ENCODE results near the gene DKC1.
"Not testable (repeated sequence)": the region's sequence is repeated elsewhere in the genome, so short reads cannot be mapped to it uniquely, and the experiment has no call there.

Gene DKC1

GRCh38 chrX:154813801-154814200 lies 51.1 kb downstream of the DKC1 start:
- no peak overlapping the region for H3K9ac ChIP-seq (ENCODE audit: low read length)
- H3K27ac ChIP-seq (ENCODE audit: low read depth, low read length) = no peak overlapping the region
- H3K4me1 ChIP-seq (ENCODE audit: insufficient read depth, low read length) = no peaks in the 10 kb centered on the region
- H3K27me3 ChIP-seq (ENCODE audit: control insufficient read depth in 1 of 2, insufficient read depth in 2 of 2, low read length in 2 of 2) = no peaks in the 10 kb centered on the region
- H3K4me3 ChIP-seq (ENCODE audit: low read depth in 1 of 2, low read length in 2 of 2) = no peak overlapping the region
- H3K36me3 ChIP-seq (ENCODE audit: insufficient read depth, low read length) = no peaks in the 10 kb centered on the region
- H3K9me3 ChIP-seq (ENCODE audit: low read length) = no peaks in the 10 kb centered on the region

DNA sequence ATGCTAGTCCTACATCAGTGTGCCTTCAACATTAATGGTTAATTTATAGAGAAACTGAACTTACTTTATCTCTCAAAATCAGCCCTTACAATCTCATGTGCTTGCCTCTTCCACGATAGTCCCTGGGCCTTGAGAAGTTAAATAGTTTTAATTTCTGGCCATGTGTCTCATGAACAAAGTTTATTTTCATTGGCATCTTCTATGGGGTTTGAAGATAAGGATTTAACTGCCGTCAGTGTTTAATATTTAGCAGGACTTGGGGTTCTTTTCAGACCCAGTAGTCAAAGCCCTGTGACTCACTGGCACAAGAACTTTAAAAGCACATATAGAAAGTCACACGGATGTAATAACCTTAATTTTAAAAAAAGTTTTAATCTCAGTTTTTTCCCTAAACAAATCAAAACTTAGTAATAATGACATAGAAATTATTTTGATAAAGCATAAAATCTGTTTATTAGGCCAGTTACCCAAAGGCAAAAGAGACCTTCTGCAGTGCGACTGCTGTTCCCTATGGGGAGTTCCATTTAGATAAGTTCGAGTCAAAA lies 52.7 kb downstream of the DKC1 start:
- no peaks in the 10 kb centered on the region for H3K27me3 ChIP-seq (ENCODE audit: control insufficient read depth in 1 of 2, insufficient read depth in 2 of 2, low read length in 2 of 2)
- H3K27ac ChIP-seq (ENCODE audit: low read depth, low read length) = no peak overlapping the region

DNA sequence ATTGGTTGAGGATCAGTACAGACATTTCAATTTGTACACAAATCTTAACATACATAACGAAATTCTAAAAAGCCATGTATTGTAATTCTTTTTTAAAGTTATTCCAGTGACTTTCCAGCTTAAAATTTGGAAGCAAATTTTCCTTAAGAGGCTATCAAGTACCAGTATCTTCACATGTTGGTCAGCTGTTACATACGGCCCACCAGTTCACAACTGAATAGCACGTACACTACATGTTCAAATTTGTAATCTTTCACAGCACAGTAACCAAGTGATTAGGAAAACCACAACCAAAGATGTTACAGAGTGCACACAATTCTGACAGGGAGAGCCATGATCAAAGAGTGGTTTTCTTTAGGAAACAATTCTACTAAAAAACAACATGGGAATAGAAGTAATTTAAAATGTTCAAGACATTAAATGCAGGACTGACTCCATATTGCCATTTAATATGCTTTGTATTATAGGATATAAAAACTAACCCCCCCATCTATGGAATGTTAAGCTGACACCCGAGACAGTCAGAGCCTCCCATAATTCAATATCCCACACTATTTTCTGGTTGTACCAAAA lies 53.7 kb downstream of the DKC1 start:
- not testable (repeated sequence) for H3K9ac ChIP-seq (ENCODE audit: low read length); H3K4me1 ChIP-seq (ENCODE audit: insufficient read depth, low read length)

More for the DNA sequence above, 52.7 kb downstream of the DKC1 start:
- Histone ChIP-seq H3K9ac (ENCODE audit: low read length) (no peak overlapping the region), H3K9me3 (ENCODE audit: low read length) (no peaks in the 10 kb centered on the region), H3K4me3 (ENCODE audit: low read depth in 1 of 2, low read length in 2 of 2) (no peak overlapping the region), H3K36me3 (ENCODE audit: insufficient read depth, low read length) (no peaks in the 10 kb centered on the region), H3K4me1 (ENCODE audit: insufficient read depth, low read length) (no peaks in the 10 kb centered on the region)

GRCh38 chrX:154817048-154817618 lies 54.5 kb downstream of the DKC1 start:
- not testable (repeated sequence) for H3K4me3 ChIP-seq (ENCODE audit: low read depth in 1 of 2, low read length in 2 of 2); H3K27ac ChIP-seq (ENCODE audit: low read depth, low read length); H3K9ac ChIP-seq (ENCODE audit: low read length); H3K4me1 ChIP-seq (ENCODE audit: insufficient read depth, low read length); H3K27me3 ChIP-seq (ENCODE audit: control insufficient read depth in 1 of 2, insufficient read depth in 2 of 2, low read length in 2 of 2); H3K36me3 ChIP-seq (ENCODE audit: insufficient read depth, low read length); H3K9me3 ChIP-seq (ENCODE audit: low read length)

More for the DNA sequence above, 53.7 kb downstream of the DKC1 start:
- H3K4me3 ChIP-seq (ENCODE audit: low read depth in 1 of 2, low read length in 2 of 2); H3K36me3 ChIP-seq (ENCODE audit: insufficient read depth, low read length); H3K9me3 ChIP-seq (ENCODE audit: low read length); H3K27me3 ChIP-seq (ENCODE audit: control insufficient read depth in 1 of 2, insufficient read depth in 2 of 2, low read length in 2 of 2); H3K27ac ChIP-seq (ENCODE audit: low read depth, low read length): not testable (repeated sequence)

DNA sequence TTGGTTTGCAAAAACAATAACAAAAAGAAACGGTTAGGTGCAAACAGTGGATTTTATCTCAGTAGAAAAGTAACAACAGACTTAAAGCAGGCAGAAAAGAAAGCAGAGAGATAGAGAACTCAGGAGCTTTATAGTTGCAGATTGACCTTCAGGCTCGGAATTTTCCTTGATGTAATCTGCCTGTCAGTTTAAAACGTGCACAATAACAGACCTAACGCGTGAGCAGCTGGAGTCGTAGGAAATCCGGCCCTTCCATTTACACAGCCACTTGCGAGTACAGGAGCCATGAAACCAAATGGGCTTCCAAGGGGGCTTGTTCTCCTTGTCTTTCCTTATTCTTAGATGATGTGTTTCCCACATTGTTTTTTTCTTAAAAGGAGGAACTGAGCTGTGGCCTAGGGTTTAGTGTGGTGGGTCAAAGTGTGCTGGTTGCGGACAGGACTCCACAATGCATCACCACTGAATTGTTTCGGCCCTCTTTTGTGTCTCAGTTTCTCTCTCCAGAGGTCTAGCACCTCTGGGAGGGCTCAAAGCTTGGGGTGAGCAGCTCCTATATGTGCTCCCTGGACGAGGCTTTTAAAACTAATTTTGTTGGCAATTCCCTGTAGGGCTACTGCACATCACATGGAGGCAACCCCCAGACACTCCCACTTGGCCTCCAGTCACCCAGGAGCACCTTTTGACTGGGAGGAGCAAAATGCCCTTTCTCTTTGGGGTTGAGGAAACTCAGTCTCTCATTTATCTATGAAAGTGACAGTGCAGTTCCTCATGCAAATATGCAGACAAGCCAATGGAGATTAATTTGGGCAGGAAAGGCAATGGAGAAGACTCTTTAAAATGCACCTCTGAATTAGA lies 56.5 kb downstream of the DKC1 start:
- H3K27ac ChIP-seq (ENCODE audit: low read depth, low read length) = no peak overlapping the region

GRCh38 chrX:154819771-154820341 lies 57.2 kb downstream of the DKC1 start:
- no peaks in the 10 kb centered on the region for H3K9me3 ChIP-seq (ENCODE audit: low read length)
- H3K4me3 ChIP-seq (ENCODE audit: low read depth in 1 of 2, low read length in 2 of 2) = no peak overlapping the region
- H3K4me1 ChIP-seq (ENCODE audit: insufficient read depth, low read length) = no peaks in the 10 kb centered on the region
- H3K27me3 ChIP-seq (ENCODE audit: control insufficient read depth in 1 of 2, insufficient read depth in 2 of 2, low read length in 2 of 2) = no peaks in the 10 kb centered on the region
- H3K9ac ChIP-seq (ENCODE audit: low read length) = no peak overlapping the region
- no peaks in the 10 kb centered on the region for H3K36me3 ChIP-seq (ENCODE audit: insufficient read depth, low read length)
- H3K27ac ChIP-seq (ENCODE audit: low read depth, low read length) = no peak overlapping the region

More for the DNA sequence above, 56.5 kb downstream of the DKC1 start:
- Histone ChIP-seq H3K9ac (ENCODE audit: low read length) (no peak overlapping the region), H3K4me3 (ENCODE audit: low read depth in 1 of 2, low read length in 2 of 2) (no peak overlapping the region), H3K9me3 (ENCODE audit: low read length) (no peaks in the 10 kb centered on the region), H3K36me3 (ENCODE audit: insufficient read depth, low read length) (no peaks in the 10 kb centered on the region), H3K27me3 (ENCODE audit: control insufficient read depth in 1 of 2, insufficient read depth in 2 of 2, low read length in 2 of 2) (no peaks in the 10 kb centered on the region), H3K4me1 (ENCODE audit: insufficient read depth, low read length) (no peaks in the 10 kb centered on the region)

GRCh38 chrX:154821523-154821922 lies 58.9 kb downstream of the DKC1 start:
- Histone ChIP-seq H3K4me1 (ENCODE audit: insufficient read depth, low read length) (no peaks in the 10 kb centered on the region), H3K36me3 (ENCODE audit: insufficient read depth, low read length) (no peaks in the 10 kb centered on the region), H3K27ac (ENCODE audit: low read depth, low read length) (no peak overlapping the region), H3K9me3 (ENCODE audit: low read length) (no peaks in the 10 kb centered on the region), H3K27me3 (ENCODE audit: control insufficient read depth in 1 of 2, insufficient read depth in 2 of 2, low read length in 2 of 2) (no peaks in the 10 kb centered on the region), H3K9ac (ENCODE audit: low read length) (no peak overlapping the region), H3K4me3 (ENCODE audit: low read depth in 1 of 2, low read length in 2 of 2) (no peak overlapping the region)

DNA sequence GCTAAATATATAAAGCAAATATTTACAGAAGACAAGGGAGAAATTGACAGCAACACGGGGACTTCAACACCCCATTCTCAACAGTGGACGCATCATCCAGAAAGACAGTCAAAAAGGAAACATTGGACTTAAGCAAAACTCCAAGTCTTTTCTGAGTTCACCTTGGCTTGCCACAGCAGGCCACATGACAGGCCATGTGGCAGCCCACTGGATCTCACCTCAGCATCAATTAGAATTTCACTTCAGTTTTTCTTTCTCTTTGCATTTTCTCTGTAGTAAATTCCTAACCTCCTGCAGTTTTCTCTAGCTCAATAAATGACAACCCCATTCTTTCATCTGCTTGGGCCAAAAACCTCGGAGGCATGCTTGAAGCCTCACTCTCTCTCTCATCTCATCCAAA lies 59.4 kb downstream of the DKC1 start:
- Histone ChIP-seq H3K4me1 (ENCODE audit: insufficient read depth, low read length) (no peaks in the 10 kb centered on the region), H3K9ac (ENCODE audit: low read length) (no peak overlapping the region), H3K27ac (ENCODE audit: low read depth, low read length) (no peak overlapping the region), H3K4me3 (ENCODE audit: low read depth in 1 of 2, low read length in 2 of 2) (no peak overlapping the region), H3K9me3 (ENCODE audit: low read length) (no peaks in the 10 kb centered on the region), H3K36me3 (ENCODE audit: insufficient read depth, low read length) (no peaks in the 10 kb centered on the region), H3K27me3 (ENCODE audit: control insufficient read depth in 1 of 2, insufficient read depth in 2 of 2, low read length in 2 of 2) (no peaks in the 10 kb centered on the region)

DNA sequence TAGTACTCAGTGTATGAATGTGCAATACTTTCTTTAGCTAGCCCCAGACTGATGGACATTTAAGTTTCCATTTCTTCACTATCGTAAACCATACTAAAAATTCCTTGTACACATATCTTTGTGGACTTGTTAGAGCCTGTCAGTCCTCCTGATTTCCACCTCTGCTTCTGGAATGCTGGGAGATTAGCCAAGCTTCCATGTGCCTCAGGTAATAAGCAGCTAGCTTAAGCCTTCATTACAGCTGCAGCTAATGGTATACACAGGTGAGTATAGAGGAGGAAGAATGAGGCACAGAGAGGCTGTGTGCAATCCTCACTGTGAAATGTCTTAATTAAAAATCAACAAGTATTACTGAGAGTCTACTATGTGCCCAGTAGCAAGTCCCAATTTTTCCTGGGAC lies 62.0 kb downstream of the DKC1 start:
- no peaks in the 10 kb centered on the region for H3K4me1 ChIP-seq (ENCODE audit: insufficient read depth, low read length)
- H3K4me3 ChIP-seq (ENCODE audit: low read depth in 1 of 2, low read length in 2 of 2) = no peak overlapping the region
- H3K36me3 ChIP-seq (ENCODE audit: insufficient read depth, low read length) = no peaks in the 10 kb centered on the region
- H3K27me3 ChIP-seq (ENCODE audit: control insufficient read depth in 1 of 2, insufficient read depth in 2 of 2, low read length in 2 of 2) = no peaks in the 10 kb centered on the region
- H3K9ac ChIP-seq (ENCODE audit: low read length) = no peak overlapping the region
- H3K27ac ChIP-seq (ENCODE audit: low read depth, low read length) = no peak overlapping the region
- no peaks in the 10 kb centered on the region for H3K9me3 ChIP-seq (ENCODE audit: low read length)

- H3K4me1 ChIP-seq (ENCODE audit: insufficient read depth, low read length); H3K4me3 ChIP-seq (ENCODE audit: low read depth in 1 of 2, low read length in 2 of 2); H3K36me3 ChIP-seq (ENCODE audit: insufficient read depth, low read length); H3K27ac ChIP-seq (ENCODE audit: low read depth, low read length); H3K27me3 ChIP-seq (ENCODE audit: control insufficient read depth in 1 of 2, insufficient read depth in 2 of 2, low read length in 2 of 2); H3K9ac ChIP-seq (ENCODE audit: low read length); H3K9me3 ChIP-seq (ENCODE audit: low read length): not testable (repeated sequence)
These were observed 62.9 kb downstream of the DKC1 start for GRCh38 chrX:154825586-154825985.
